Astrocyte of the spinal cord (primary cell): Measurements from ENCODE around the gene RBMS1.
A peak's percentile ranks its signal among the peaks of the same experiment; 100 is the strongest.

Experiments used
- DNase-seq: peaks from one replicate; pipeline ENCODE4 v3.0.0; 2011; ENCODE audit warnings: low read depth, low spot score
- H3K4me3 ChIP-seq: 2 replicates; pipeline ENCODE4 v1.5.1; 2011; ENCODE audit warnings: low read depth, mild to moderate bottlenecking, low read length, moderate library complexity
- CTCF ChIP-seq: IDR thresholded peaks from 2 replicates; pipeline ENCODE4 v1.5.1; 2012; ENCODE audit warnings: low read depth, mild to moderate bottlenecking, low read length, inconsistent platforms
- in situ Hi-C: cut with HindIII; loops from 2 replicates; pipeline ENCODE4 v1.10.0; 2017; ENCODE audit warnings: low sequenced_read_pairs

Gene RBMS1

DNA sequence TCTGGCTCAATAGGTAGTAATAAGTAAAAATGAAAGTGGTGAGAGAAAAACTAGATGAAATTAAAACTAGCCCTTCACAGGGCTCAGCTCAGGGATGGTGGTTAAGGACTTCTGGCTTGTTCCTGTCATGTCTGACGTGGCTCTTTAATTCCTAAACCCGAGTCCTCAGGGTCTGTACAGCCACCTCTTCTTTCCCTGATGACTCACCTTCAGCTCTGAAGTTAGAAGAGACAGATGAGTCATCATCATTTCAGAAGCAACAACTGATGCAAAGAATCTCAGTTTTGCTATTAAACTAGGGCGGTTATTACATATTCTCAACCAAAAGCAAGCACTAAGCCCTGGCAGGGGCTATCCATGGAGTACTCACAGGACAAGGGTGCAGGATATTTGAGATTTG is 269.5 kb downstream of the RBMS1 start:
- H3K4me3 ChIP-seq, result no peak overlapping the region

GRCh38 chr2:160223560-160223959 is 270.0 kb downstream of the RBMS1 start:
- DNase-seq, result no peak
- TF ChIP-seq CTCF, result no peak

More for the DNA sequence above, 269.5 kb downstream of the RBMS1 start:
- DNase-seq, result peak; percentile 98
- in situ Hi-C loops, result no loop called here
- TF ChIP-seq CTCF, result no peak

DNA sequence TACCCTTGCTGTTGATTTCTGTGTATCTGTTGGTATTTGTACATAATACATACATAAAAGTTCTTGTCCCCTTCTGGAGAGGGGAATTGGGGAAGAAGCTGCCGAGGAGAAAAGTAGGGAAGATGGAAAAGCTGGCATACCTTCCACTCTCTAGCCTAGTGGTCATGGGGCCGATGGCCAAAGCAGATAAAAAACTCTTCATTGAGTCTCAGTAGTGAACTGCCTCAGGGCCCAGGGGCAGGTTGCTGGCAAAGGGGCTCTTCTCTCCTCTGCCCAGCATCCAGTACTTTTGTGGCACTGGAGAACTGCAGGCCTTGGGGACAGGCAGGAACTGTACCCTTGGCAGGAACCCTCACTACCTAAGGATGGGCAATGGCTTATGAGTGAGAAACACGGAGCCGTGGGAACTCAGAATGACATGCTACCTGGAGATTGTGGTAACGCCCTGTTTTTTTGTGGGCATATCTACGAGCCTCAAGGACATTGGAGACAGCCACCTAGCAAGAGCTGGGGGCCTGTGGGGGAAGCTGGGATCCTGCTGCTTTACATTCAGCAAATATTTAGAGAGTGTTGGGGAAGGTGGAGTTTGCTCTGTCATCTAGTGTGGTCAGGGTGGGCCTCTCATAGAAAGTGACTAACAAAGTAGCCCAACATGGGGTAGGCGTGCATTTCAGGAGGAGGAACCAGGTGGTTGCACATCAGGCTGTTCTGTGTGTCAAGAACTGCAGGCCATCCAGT is 270.9 kb downstream of the RBMS1 start:
- in situ Hi-C loops, result no loop called here
- TF ChIP-seq CTCF, result no peak
- DNase-seq, result no peak
- H3K4me3 ChIP-seq, result no peak overlapping the region

More at GRCh38 chr2:160223560-160223959, 270.0 kb downstream of the RBMS1 start:
- no peak overlapping the region for H3K4me3 ChIP-seq
- in situ Hi-C loops, result no loop called here
